BJ (cell line): ENCODE measurements around the gene STX5. TPM values are rescaled to one million over a fixed set of nuclear protein-coding genes. Genes with fewer than 3 reads are reported as not detected.
A peak's percentile ranks its signal among the peaks of the same experiment; 100 is the strongest.
"Not testable (repeated sequence)": the region's sequence is repeated elsewhere in the genome, so short reads cannot be mapped to it uniquely, and the experiment has no call there.

Source experiments
- CTCF ChIA-PET: fragments of 350-600 bp; formaldehyde crosslinking; extraction: SDS; loops from one replicate; lab custom pipeline; 2021; ENCODE audit warnings: antibody characterized with exemption, inconsistent platforms; lab: Yijun Ruan, JAX
- POLR2A ChIA-PET: fragments of 300-600 bp; sonication (Branson Sonifier 250); formaldehyde crosslinking; extraction: SDS; loops from one replicate; lab custom pipeline; 2021; ENCODE audit warnings: antibody characterized with exemption; lab: Charles Lee
- DNase-seq: peaks from one replicate; pipeline ENCODE4 v3.0.0-alpha.2; 2011; ENCODE audit warnings: low read depth
- H3K27me3 ChIP-seq: 2 replicates; pipeline ENCODE4 v1.6.0; 2011; ENCODE audit warnings: low read length; ENCODE audit not compliant: control insufficient read depth, insufficient read depth
- H3K36me3 ChIP-seq: 2 replicates; pipeline ENCODE4 v1.5.1; 2011; ENCODE audit warnings: low read length; ENCODE audit not compliant: control insufficient read depth, insufficient read depth
- H3K4me3 ChIP-seq: 2 replicates; pipeline ENCODE4 v1.5.1; 2011; ENCODE audit warnings: low read depth, mild to moderate bottlenecking, control low read depth, low read length
- polyA plus RNA-seq: library from polyadenylated mRNA; depleted of rRNA; stranded (reverse); fragments of >200 nt; gene quantifications from 2 replicates; pipeline ENCODE4 v1.2.3, GENCODE V29; 2011
- TF ChIP-seq, protein P1 (sequence below): IDR thresholded peaks from 2 replicates; pipeline ENCODE4 v1.5.1; 2011; ENCODE audit warnings: low read depth, mild to moderate bottlenecking, control low read depth, inconsistent platforms, low read length, moderate library complexity; ENCODE audit not compliant: insufficient read depth

Gene STX5
- polyA plus RNA-seq, 1 experiment, result 76.6 TPM

DNA sequence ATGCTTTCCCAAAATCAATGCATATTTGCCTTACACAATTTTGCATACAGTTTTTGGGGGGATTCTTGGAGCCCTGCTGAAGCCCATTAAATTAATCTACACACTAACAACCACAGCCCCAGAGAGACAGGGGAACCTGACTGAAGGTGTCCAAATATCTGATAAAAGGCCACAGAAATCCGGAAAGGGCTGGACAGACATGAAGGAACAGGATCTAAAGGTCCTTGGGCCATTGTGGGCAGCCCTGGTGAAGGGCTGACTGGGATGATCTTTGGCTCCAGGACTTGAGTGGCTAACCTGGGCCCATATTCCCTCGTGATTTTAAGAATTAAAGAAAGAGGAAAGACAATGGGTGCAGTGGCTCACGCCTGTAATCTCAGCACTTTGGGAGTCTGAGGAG is 14.3 kb upstream of the STX5 start:
- Histone ChIP-seq H3K4me3 (no peak overlapping the region), H3K27me3 (no peaks in the 10 kb centered on the region), H3K36me3 (no peaks in the 10 kb centered on the region)
- TF ChIP-seq, protein P1, sequence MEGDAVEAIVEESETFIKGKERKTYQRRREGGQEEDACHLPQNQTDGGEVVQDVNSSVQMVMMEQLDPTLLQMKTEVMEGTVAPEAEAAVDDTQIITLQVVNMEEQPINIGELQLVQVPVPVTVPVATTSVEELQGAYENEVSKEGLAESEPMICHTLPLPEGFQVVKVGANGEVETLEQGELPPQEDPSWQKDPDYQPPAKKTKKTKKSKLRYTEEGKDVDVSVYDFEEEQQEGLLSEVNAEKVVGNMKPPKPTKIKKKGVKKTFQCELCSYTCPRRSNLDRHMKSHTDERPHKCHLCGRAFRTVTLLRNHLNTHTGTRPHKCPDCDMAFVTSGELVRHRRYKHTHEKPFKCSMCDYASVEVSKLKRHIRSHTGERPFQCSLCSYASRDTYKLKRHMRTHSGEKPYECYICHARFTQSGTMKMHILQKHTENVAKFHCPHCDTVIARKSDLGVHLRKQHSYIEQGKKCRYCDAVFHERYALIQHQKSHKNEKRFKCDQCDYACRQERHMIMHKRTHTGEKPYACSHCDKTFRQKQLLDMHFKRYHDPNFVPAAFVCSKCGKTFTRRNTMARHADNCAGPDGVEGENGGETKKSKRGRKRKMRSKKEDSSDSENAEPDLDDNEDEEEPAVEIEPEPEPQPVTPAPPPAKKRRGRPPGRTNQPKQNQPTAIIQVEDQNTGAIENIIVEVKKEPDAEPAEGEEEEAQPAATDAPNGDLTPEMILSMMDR, result no peak
- no peak for DNase-seq
- CTCF ChIA-PET, result interaction anchor here (1.4 kb wide), 1 partner anchor 12 kb away, joined by 3 read pairs; no protein-coding TSS in a partner anchor
- POLR2A ChIA-PET, result no interaction called here

DNA sequence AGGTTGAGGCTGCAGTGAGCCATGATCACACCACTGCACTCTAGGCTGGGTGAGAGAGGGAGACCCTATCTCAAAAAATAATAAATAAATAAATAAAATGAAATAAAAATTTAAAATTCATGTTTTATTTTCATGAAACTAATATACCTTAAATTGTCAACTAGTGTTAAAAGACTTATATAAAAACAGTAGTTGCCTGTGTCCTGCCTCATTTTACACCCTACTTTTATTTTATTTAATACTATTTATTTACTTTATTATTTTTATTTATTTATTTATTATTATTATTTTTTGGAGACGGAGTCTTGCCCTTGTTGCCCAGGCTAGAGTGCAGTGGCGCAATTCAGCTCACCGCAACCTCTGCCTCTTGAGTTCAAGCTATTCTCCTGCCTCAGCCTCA is 12.3 kb upstream of the STX5 start:
- POLR2A ChIA-PET, result no interaction called here
- CTCF ChIA-PET, result interaction anchor here (0.7 to 1.6 kb wide), 4 partner anchors 37 to 163 kb away, joined by 3 to 6 read pairs (median 3); partner anchors contain the start of genes HNRNPUL2 and SLC3A2
- Histone ChIP-seq H3K27me3 (no peaks in the 10 kb centered on the region), H3K36me3 (no peaks in the 10 kb centered on the region), H3K4me3 (no peak overlapping the region)
- no peak for DNase-seq
- TF ChIP-seq, protein P1, result no peak

DNA sequence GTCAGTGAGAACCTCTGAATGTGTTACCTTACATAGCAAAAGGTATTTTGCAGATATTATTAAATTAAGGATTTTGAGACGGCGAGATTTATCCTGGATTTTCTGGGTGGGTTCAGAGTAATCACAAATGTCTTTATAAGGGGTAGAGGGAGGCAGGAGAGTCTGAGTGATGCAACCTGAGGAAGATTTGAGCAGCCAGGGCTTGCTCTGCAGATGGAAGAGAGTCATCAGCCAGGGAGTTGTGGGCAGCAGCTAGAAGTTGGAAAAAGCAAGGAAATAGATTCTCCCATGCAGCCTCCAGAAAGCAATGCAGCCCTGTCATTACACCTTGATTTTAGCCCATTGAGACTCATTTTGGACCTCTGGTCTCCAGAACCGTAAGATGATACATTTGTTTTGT is 11.6 kb upstream of the STX5 start:
- Histone ChIP-seq H3K4me3 (no peak overlapping the region), H3K36me3 (no peaks in the 10 kb centered on the region), H3K27me3 (no peaks in the 10 kb centered on the region)
- CTCF ChIA-PET, result interaction anchor here (1.0 to 1.6 kb wide), 3 partner anchors 20 to 116 kb away, joined by 3 to 6 read pairs (median 3); partner anchors contain the start of genes HNRNPUL2 and SLC3A2
- TF ChIP-seq, protein P1, result no peak
- no peak for DNase-seq
- POLR2A ChIA-PET, result interaction anchor here (1.4 kb wide), 1 partner anchor 11 kb away, joined by 8 read pairs; no protein-coding TSS in a partner anchor

DNA sequence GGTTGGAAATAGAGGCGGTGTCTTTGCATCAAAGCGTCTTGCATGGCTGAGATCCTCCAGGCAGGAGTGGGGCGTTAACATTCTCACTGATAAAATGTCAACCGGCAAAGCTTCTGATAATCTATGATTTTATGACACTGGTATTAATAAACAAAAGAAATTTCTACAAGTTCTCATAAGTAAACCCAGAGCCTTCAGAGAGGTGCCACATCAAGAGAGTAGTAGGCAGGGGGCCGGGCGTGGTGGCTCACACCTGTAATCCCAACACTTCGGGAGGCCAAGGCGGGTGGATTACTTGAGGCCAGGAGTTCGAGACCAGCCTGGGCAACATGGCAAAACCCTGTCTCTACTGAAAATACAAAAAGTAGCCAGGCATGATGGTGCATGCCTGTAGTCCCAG is 11.0 kb upstream of the STX5 start:
- not testable (repeated sequence) for H3K4me3 ChIP-seq, H3K36me3 ChIP-seq, DNase-seq, H3K27me3 ChIP-seq
- POLR2A ChIA-PET, result interaction anchor here (1.4 kb wide), 1 partner anchor 11 kb away, joined by 8 read pairs; no protein-coding TSS in a partner anchor
- CTCF ChIA-PET, result interaction anchor here (1.0 to 1.6 kb wide), 2 partner anchors 21 to 38 kb away, joined by 3 to 6 read pairs; partner anchors contain the start of gene SLC3A2

DNA sequence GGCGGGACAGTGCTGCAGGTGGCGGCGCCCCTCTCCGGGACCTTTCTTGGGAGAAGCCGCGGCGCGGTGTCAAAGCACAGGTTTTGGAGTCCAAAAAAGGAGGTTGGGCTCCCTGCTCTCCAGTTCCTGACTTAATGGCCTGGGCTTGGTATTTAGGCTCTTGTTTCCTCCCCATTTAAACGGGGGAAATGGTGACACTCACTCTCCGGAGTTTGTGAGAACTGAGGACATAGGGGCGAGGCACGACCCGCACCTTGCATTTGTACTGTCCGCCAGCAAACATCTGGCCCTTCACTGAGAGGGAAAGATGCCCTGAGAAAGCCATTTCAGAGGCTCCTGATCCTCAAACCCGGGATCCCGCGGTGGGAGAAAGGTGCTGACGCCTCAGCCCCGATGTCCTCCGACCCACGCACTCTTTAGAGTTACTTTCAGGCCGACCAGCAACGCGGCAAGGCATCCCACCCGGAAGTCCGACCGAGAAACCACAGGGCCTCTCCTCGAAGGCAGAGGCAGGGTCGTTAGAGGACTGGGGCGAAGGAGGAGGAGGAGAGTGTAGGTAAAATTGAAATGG is 10.4 kb upstream of the STX5 start:
- ChIA-PET POLR2A (interaction anchor here (0.6 to 2.0 kb wide), 5 partner anchors 8 to 139 kb away, joined by 3 to 23 read pairs (median 8); partner anchors contain the start of genes STX5 and TEX54), CTCF (interaction anchor here (1.0 to 1.6 kb wide), 2 partner anchors 21 to 39 kb away, joined by 3 to 6 read pairs; partner anchors contain the start of gene SLC3A2)
- Histone ChIP-seq H3K4me3 (peak overlapping the region; percentile 34), H3K36me3 (no peaks in the 10 kb centered on the region; the same call in 1 of the 2 replicates), H3K27me3 (no peaks in the 10 kb centered on the region)
- TF ChIP-seq, protein P1, result no peak
- DNase-seq, result no peak
